Sigmoid colon (tissue), 4 donors: Measurements from ENCODE around the gene ISX.

Experiments used
- CTCF ChIP-seq, 4 experiments: fragments of 450-650 bp in 3 of 4; fragments of 200-600 bp in 1 of 4; IDR thresholded peaks; one replicate each; pipeline ENCODE4 v1.5.1; 2016 to 2019; ENCODE audit warnings: antibody characterized with exemption in 4 of 4, mild to moderate bottlenecking in 3 of 4, moderate library complexity in 2 of 4
- EP300 ChIP-seq, 4 donors: sonication (generic); formaldehyde crosslinking; IDR thresholded peaks; one replicate each; pipeline ENCODE4 v1.6.1; 2017; ENCODE audit warnings: antibody characterized with exemption in 4 of 4

DNA sequence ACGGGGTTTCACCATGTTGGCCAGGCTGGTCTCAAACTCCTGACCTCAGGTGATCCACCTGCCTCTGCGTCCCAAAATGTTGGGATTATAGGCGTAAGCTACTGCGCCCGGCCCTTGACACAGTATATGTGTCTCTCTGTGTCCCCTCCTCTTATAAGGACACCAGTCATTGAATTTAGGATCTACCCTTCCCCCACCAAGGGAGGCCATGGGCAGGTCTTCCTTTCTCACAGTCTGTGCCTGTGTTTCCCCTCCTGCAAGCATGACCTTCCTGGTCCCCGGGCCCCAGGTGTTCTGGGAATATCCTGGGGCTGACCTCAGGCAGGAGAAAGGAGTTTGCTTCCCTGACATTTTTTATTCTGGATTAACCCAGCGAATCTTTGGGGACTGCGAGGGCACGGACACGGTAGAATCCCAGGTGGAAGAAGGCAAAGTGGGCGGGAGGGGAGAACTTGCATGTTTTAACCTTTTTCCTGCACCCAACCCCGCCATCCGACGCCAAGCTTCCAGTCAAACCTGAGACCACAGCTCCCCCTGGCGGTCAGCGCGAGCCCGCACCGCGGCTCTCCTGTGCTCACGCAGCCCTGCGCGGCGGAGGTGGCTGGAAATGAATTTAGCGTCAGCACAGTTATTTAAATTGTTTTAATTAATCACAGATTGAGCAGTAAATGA, 42.1 kb upstream of the ISX start:
- peak in 3 of 4 experiments; percentile 65 to 67 (median 66) for TF ChIP-seq CTCF (IDR thresholded peaks at IDR 0.05)
- TF ChIP-seq EP300 (IDR thresholded peaks at IDR 0.05), result no peak
